ENCODE measurements around the gene AP4S1. TPM values are rescaled to one million over a fixed set of nuclear protein-coding genes. Genes with fewer than 3 reads are reported as not detected.
A peak's percentile ranks its signal among the peaks of the same experiment; 100 is the strongest.
"Not testable (repeated sequence)": the region's sequence is repeated elsewhere in the genome, so short reads cannot be mapped to it uniquely, and the experiment has no call there.

AP4S1 gene
- total RNA-seq, 4 donors from 2014 or later, result 2.9 to 12.8 (median 9.2) TPM

DNA sequence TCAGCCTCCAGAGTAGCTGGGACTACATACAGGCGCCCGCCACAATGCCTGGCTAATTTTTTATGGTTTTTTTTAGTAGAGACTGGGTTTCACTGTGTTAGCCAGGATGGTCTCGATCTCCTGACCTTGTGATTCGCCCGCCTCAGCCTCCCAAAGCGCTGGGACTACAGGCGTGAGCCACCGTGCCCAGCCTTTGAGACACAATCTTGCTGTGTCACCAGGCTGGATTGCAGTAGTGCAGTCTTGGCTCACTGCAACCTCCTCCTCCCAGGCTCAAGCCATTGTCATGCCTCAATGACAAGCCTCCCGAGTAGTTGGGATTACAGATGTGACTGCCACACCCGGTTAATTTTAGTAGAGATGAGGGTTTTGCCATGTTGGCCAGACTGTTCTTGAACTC is 22.1 kb downstream of the AP4S1 start:
- Histone ChIP-seq H3K27ac (peak overlapping the region in 1 of 4 donors; percentile 19), H3K27me3 (no peaks in the 10 kb centered on the region), H3K4me1 (no peaks in the 10 kb centered on the region), H3K9me3 (no peaks in the 10 kb centered on the region), H3K4me3 (no peak overlapping the region), H3K36me3 (no peaks in the 10 kb centered on the region)
- in situ Hi-C loops (cut with MboI; ENCODE audit: low sequenced_read_pairs in 4 of 4) (no loop called here), intact Hi-C loops (cut with DNase I; ENCODE audit: low total_unique reads) (no loop called here)
- TF ChIP-seq POLR2A (IDR thresholded peaks at IDR 0.05), result no peak
- TF ChIP-seq, protein P1, sequence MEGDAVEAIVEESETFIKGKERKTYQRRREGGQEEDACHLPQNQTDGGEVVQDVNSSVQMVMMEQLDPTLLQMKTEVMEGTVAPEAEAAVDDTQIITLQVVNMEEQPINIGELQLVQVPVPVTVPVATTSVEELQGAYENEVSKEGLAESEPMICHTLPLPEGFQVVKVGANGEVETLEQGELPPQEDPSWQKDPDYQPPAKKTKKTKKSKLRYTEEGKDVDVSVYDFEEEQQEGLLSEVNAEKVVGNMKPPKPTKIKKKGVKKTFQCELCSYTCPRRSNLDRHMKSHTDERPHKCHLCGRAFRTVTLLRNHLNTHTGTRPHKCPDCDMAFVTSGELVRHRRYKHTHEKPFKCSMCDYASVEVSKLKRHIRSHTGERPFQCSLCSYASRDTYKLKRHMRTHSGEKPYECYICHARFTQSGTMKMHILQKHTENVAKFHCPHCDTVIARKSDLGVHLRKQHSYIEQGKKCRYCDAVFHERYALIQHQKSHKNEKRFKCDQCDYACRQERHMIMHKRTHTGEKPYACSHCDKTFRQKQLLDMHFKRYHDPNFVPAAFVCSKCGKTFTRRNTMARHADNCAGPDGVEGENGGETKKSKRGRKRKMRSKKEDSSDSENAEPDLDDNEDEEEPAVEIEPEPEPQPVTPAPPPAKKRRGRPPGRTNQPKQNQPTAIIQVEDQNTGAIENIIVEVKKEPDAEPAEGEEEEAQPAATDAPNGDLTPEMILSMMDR (IDR thresholded peaks at IDR 0.05 in 4 of 5, conservative IDR thresholded peaks at IDR 0.05 in 1 of 5), result no peak
- DNase-seq (no peak), ATAC-seq (no peak)

GRCh38 chr14:31051023-31051422 is 25.6 kb downstream of the AP4S1 start:
- intact Hi-C loops (cut with DNase I; ENCODE audit: low total_unique reads) (no loop called here), in situ Hi-C loops (cut with MboI; ENCODE audit: low sequenced_read_pairs in 4 of 4) (no loop called here)
- ATAC-seq (no peak), DNase-seq (no peak)
- Histone ChIP-seq H3K27me3 (no peaks in the 10 kb centered on the region), H3K36me3 (no peaks in the 10 kb centered on the region), H3K9me3 (no peaks in the 10 kb centered on the region), H3K27ac (no peak overlapping the region), H3K4me1 (peaks cover 4 to 10% of the 10 kb centered on the region in 2 donors), H3K4me3 (no peak overlapping the region)
- TF ChIP-seq, protein P1 (IDR thresholded peaks at IDR 0.05 in 4 of 5, conservative IDR thresholded peaks at IDR 0.05 in 1 of 5), result no peak
- TF ChIP-seq POLR2A (IDR thresholded peaks at IDR 0.05), result no peak

- no peak for TF ChIP-seq POLR2A (IDR thresholded peaks at IDR 0.05)
- TF ChIP-seq, protein P1 (IDR thresholded peaks at IDR 0.05 in 4 of 5, conservative IDR thresholded peaks at IDR 0.05 in 1 of 5), result no peak
- Histone ChIP-seq H3K4me1 (peaks cover 4 to 10% of the 10 kb centered on the region in 2 donors), H3K36me3 (no peaks in the 10 kb centered on the region), H3K4me3 (no peak overlapping the region), H3K27me3 (no peaks in the 10 kb centered on the region), H3K27ac (no peak overlapping the region), H3K9me3 (no peaks in the 10 kb centered on the region)
- intact Hi-C loops (cut with DNase I; ENCODE audit: low total_unique reads) (no loop called here), in situ Hi-C loops (cut with MboI; ENCODE audit: low sequenced_read_pairs in 4 of 4) (no loop called here)
- ATAC-seq, result no peak
- DNase-seq, result no peak
Measured at GRCh38 chr14:31051511-31051910, 26.1 kb downstream of the AP4S1 start.

DNA sequence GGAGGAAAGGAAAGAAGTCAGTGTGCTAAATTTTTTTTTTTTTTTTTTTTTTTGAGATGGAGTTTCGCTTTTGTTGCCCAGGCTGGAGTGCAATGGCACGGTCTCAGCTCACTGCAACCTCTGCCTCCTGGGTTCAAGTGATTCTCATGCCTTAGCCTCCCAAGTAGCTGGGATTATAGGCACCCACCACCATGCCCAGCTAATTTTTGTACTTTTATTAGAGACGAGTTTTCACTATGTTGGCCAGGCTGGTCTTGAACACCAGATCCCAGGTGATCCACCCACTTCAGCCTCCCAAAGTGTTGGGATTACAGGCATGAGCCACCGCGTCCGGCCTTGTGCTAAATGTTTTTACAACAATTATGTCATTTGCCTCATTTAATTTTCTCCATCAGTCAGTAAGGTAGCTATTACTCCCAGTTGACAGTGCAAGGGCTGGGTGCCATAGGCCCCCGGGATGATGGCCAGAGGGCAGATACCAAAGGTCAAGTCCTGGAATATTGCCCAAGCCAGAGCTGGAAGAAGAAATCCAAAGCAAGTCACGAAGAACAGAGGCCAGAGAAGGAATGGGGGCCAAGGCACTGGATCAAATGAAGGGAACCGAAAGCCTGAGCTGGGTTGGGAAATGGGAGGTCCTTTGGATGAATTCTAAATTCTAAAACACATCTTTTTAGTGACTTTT is 27.6 kb downstream of the AP4S1 start:
- H3K27me3 ChIP-seq; intact Hi-C loops (cut with DNase I; ENCODE audit: low total_unique reads); in situ Hi-C loops (cut with MboI; ENCODE audit: low sequenced_read_pairs in 4 of 4); H3K4me3 ChIP-seq; H3K9me3 ChIP-seq; H3K36me3 ChIP-seq: not testable (repeated sequence)
- ATAC-seq (peak; percentile 45 to 82), DNase-seq (peak; percentile 32 to 80)
- Histone ChIP-seq H3K27ac (peak overlapping the region in 3 of 4 donors; percentile 6 to 66 (median 29)), H3K4me1 (peaks cover 9 to 10% of the 10 kb centered on the region in 2 donors)

GRCh38 chr14:31057035-31057434 is 31.6 kb downstream of the AP4S1 start:
- Histone ChIP-seq H3K27me3 (no peaks in the 10 kb centered on the region), H3K36me3 (no peaks in the 10 kb centered on the region), H3K27ac (peak overlapping the region in 1 of 4 donors; percentile 9), H3K4me3 (no peak overlapping the region), H3K4me1 (peaks cover 22 to 30% of the 10 kb centered on the region in 2 donors), H3K9me3 (no peaks in the 10 kb centered on the region)
- in situ Hi-C loops (cut with MboI; ENCODE audit: low sequenced_read_pairs in 4 of 4) (no loop called here), intact Hi-C loops (cut with DNase I; ENCODE audit: low total_unique reads) (no loop called here)
- DNase-seq (no peak), ATAC-seq (no peak)
- TF ChIP-seq POLR2A (IDR thresholded peaks at IDR 0.05), result no peak
- TF ChIP-seq, protein P1 (IDR thresholded peaks at IDR 0.05 in 4 of 5, conservative IDR thresholded peaks at IDR 0.05 in 1 of 5), result no peak
